Vagina (tissue), 2 donors: ENCODE measurements around the gene KHDC1L.
"Not testable (repeated sequence)": the region's sequence is repeated elsewhere in the genome, so short reads cannot be mapped to it uniquely, and the experiment has no call there.

Experiments
- POLR2A ChIP-seq, 2 donors: fragments of 450-650 bp; IDR thresholded peaks; one replicate each; pipeline ENCODE4 v1.6.1; 2017; ENCODE audit warnings: antibody characterized with exemption in 2 of 2, mild to moderate bottlenecking in 2 of 2, moderate library complexity in 2 of 2
- POLR2AphosphoS5 ChIP-seq, 2 donors: sonication (generic); formaldehyde crosslinking; IDR thresholded peaks; one replicate each; pipeline ENCODE4 v1.9.0; 2017; ENCODE audit warnings: antibody characterized with exemption in 2 of 2, mild to moderate bottlenecking in 2 of 2, low read depth in 1 of 2; ENCODE audit not compliant: insufficient read depth in 1 of 2
- TF ChIP-seq, protein P1 (sequence below), 3 experiments: fragments of 450-650 bp in 2 of 3; fragments of 200-600 bp in 1 of 3; sonication (generic) in 1 of 3; IDR thresholded peaks; one replicate each; pipeline ENCODE4 v1.5.1; 2017 to 2019; ENCODE audit warnings: antibody characterized with exemption in 3 of 3, mild to moderate bottlenecking in 2 of 3, moderate library complexity in 2 of 3

DNA sequence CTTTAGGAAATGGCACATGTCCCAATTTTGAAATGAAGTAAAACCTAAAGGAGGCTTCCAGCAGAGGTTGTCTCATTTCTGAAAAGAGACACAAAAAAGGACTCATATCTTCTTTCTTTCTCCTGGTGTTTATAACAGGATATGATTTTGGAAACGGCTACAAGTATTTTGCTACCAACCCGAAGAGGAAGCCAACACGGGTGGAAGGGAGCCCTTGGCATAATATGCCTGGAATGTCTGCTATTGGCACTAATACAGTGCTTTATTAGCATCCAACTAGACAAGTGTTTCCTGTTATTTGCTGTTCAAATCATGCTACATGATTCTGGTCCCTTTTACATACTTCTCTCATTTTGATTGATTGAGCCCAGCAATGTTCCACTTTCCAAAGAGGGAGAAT is 8.7 kb upstream of the KHDC1L start:
- not testable (repeated sequence) for TF ChIP-seq POLR2AphosphoS5 (IDR thresholded peaks at IDR 0.05; ENCODE audit: insufficient read depth in 1 of 2, low read depth in 1 of 2); POLR2A (IDR thresholded peaks at IDR 0.05)
- TF ChIP-seq, protein P1, sequence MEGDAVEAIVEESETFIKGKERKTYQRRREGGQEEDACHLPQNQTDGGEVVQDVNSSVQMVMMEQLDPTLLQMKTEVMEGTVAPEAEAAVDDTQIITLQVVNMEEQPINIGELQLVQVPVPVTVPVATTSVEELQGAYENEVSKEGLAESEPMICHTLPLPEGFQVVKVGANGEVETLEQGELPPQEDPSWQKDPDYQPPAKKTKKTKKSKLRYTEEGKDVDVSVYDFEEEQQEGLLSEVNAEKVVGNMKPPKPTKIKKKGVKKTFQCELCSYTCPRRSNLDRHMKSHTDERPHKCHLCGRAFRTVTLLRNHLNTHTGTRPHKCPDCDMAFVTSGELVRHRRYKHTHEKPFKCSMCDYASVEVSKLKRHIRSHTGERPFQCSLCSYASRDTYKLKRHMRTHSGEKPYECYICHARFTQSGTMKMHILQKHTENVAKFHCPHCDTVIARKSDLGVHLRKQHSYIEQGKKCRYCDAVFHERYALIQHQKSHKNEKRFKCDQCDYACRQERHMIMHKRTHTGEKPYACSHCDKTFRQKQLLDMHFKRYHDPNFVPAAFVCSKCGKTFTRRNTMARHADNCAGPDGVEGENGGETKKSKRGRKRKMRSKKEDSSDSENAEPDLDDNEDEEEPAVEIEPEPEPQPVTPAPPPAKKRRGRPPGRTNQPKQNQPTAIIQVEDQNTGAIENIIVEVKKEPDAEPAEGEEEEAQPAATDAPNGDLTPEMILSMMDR (IDR thresholded peaks at IDR 0.05), result not testable (repeated sequence)
